Neural progenitor cell (in vitro differentiated cells): ENCODE measurements around the gene RAB1A. TPM values are rescaled to one million over a fixed set of nuclear protein-coding genes. Genes with fewer than 3 reads are reported as not detected.

Source experiments
- DNase-seq: peaks from one replicate; pipeline ENCODE4 v3.0.0-alpha.2; 2016; ENCODE audit warnings: low spot score
- H2AFZ ChIP-seq: fragments of 200-600 bp; sonication (generic); replicated peaks from 2 replicates; pipeline ENCODE4 v1.6.1; 2016; ENCODE audit warnings: antibody characterized with exemption
- H3F3A ChIP-seq: fragments of 200-600 bp; sonication (generic); 2 replicates; pipeline ENCODE4 v1.6.1; 2016; ENCODE audit warnings: antibody characterized with exemption, low read depth
- H3K27ac ChIP-seq: fragments of 200-600 bp; sonication (generic); 2 replicates; pipeline ENCODE4 v1.5.1; 2016; ENCODE audit warnings: mild to moderate bottlenecking
- H3K27me3 ChIP-seq: fragments of 200-600 bp; sonication (generic); 2 replicates; pipeline ENCODE4 v1.6.1; 2016; ENCODE audit warnings: mild to moderate bottlenecking, moderate library complexity
- H3K36me3 ChIP-seq: fragments of 200-600 bp; sonication (generic); 2 replicates; pipeline ENCODE4 v1.5.1; 2016
- H3K4me1 ChIP-seq: fragments of 200-600 bp; sonication (generic); 2 replicates; pipeline ENCODE4 v1.6.1; 2016; ENCODE audit warnings: mixed run types
- H3K4me2 ChIP-seq: fragments of 200-600 bp; sonication (generic); 2 replicates; pipeline ENCODE4 v1.6.1; 2016
- H3K4me3 ChIP-seq: fragments of 200-600 bp; sonication (generic); 2 replicates; pipeline ENCODE4 v1.5.1; 2016
- H3K79me2 ChIP-seq: fragments of 200-600 bp; sonication (generic); 2 replicates; pipeline ENCODE4 v1.6.1; 2016; ENCODE audit warnings: low read depth
- H3K9ac ChIP-seq: fragments of 200-600 bp; sonication (generic); 2 replicates; pipeline ENCODE4 v1.6.1; 2016
- H3K9me3 ChIP-seq: fragments of 200-600 bp; sonication (generic); 2 replicates; pipeline ENCODE4 v1.5.1; 2016; ENCODE audit warnings: low read depth
- H4K20me1 ChIP-seq: fragments of 200-600 bp; sonication (generic); 2 replicates; pipeline ENCODE4 v1.6.1; 2016; ENCODE audit warnings: low read depth
- H3K27ac Mint-ChIP-seq: 3 replicates; pipeline ENCODE4 v1.8.0; 2021; ENCODE audit warnings: mixed read lengths
- H3K27me3 Mint-ChIP-seq: 2 replicates; pipeline ENCODE4 v1.8.0; 2022; ENCODE audit warnings: low read depth, mild to moderate bottlenecking, inconsistent platforms, moderate library complexity, mixed read lengths; ENCODE audit not compliant: insufficient read depth
- H3K36me3 Mint-ChIP-seq: 3 replicates; pipeline ENCODE4 v1.8.0; 2021; ENCODE audit warnings: mixed read lengths
- H3K4me1 Mint-ChIP-seq: 3 replicates; pipeline ENCODE4 v1.8.0; 2021; ENCODE audit warnings: mixed read lengths
- H3K4me3 Mint-ChIP-seq: 3 replicates; pipeline ENCODE4 v1.8.0; 2021; ENCODE audit warnings: mild to moderate bottlenecking, moderate library complexity, mixed read lengths
- H3K9me3 Mint-ChIP-seq: 3 replicates; pipeline ENCODE4 v1.8.0; 2020; ENCODE audit warnings: mixed read lengths
- CTCF ChIP-seq: fragments of 200-600 bp; sonication (generic); IDR thresholded peaks from 2 replicates; pipeline ENCODE4 v1.5.1; 2017; ENCODE audit warnings: antibody characterized with exemption, mild to moderate bottlenecking
- EZH2 ChIP-seq: fragments of 200-600 bp; sonication (generic); IDR thresholded peaks from 2 replicates; pipeline ENCODE4 v1.6.1; 2017; ENCODE audit warnings: antibody characterized with exemption, mild to moderate bottlenecking, moderate library complexity
- EZH2phosphoT487 ChIP-seq: fragments of 200-600 bp; sonication (generic); IDR thresholded peaks from 2 replicates; pipeline ENCODE4 v1.6.1; 2017; ENCODE audit warnings: antibody characterized with exemption
- total RNA-seq: library from RNA; depleted of rRNA; stranded (reverse); fragments of >200 nt; gene quantifications from 2 replicates; pipeline ENCODE4 v1.2.3, GENCODE V29; 2015; ENCODE audit warnings: low replicate concordance

RAB1A gene
- total RNA-seq, 1 donor from 2014 or later, result 100 TPM

- Mint-ChIP-seq H3K36me3 (peaks cover 34% of the 10 kb centered on the region), H3K27me3 (peaks cover 2% of the 10 kb centered on the region), H3K9me3 (no peaks in the 10 kb centered on the region), H3K27ac (no peak overlapping the region), H3K4me3 (no peak overlapping the region), H3K4me1 (no peaks in the 10 kb centered on the region)
- no peak for DNase-seq
- Histone ChIP-seq H3K9ac (no peak overlapping the region), H3K9me3 (no peaks in the 10 kb centered on the region), H3F3A (peaks cover 6% of the 10 kb centered on the region), H3K4me1 (no peaks in the 10 kb centered on the region), H2AFZ (no peak overlapping the region), H3K27ac (no peak overlapping the region), H3K79me2 (peaks cover 27% of the 10 kb centered on the region), H3K4me2 (no peak overlapping the region), H3K27me3 (no peaks in the 10 kb centered on the region), H3K4me3 (no peak overlapping the region), H3K36me3 (peaks cover 14% of the 10 kb centered on the region), H4K20me1 (peaks cover 10% of the 10 kb centered on the region)
- no peak for TF ChIP-seq CTCF
- no peak for TF ChIP-seq EZH2phosphoT487
- no peak for TF ChIP-seq EZH2
These were observed 36.7 kb downstream of the RAB1A start for GRCh38 chr2:65093211-65093610.

- Histone ChIP-seq H3K9ac (no peak overlapping the region), H3K9me3 (no peaks in the 10 kb centered on the region), H3K4me1 (no peaks in the 10 kb centered on the region), H2AFZ (no peak overlapping the region), H3F3A (peaks cover 6% of the 10 kb centered on the region), H4K20me1 (peaks cover 10% of the 10 kb centered on the region), H3K79me2 (peaks cover 27% of the 10 kb centered on the region), H3K4me2 (no peak overlapping the region), H3K27me3 (no peaks in the 10 kb centered on the region), H3K36me3 (peaks cover 9% of the 10 kb centered on the region), H3K27ac (no peak overlapping the region), H3K4me3 (no peak overlapping the region)
- H3K4me1 Mint-ChIP-seq, result no peaks in the 10 kb centered on the region
- peaks cover 33% of the 10 kb centered on the region for H3K36me3 Mint-ChIP-seq
- no peaks in the 10 kb centered on the region for H3K9me3 Mint-ChIP-seq
- no peak overlapping the region for H3K4me3 Mint-ChIP-seq
- TF ChIP-seq EZH2 (no peak), CTCF (no peak), EZH2phosphoT487 (no peak)
- H3K27me3 Mint-ChIP-seq, result peaks cover 2% of the 10 kb centered on the region
- H3K27ac Mint-ChIP-seq, result no peak overlapping the region
- no peak for DNase-seq
These were observed 37.1 kb downstream of the RAB1A start for GRCh38 chr2:65092791-65093190.

GRCh38 chr2:65085148-65085547 lies 44.8 kb downstream of the RAB1A start:
- H3K9me3 Mint-ChIP-seq, result no peaks in the 10 kb centered on the region
- Histone ChIP-seq H4K20me1 (peaks cover 11% of the 10 kb centered on the region), H3F3A (peaks cover 32% of the 10 kb centered on the region), H3K36me3 (peaks cover 3% of the 10 kb centered on the region), H3K4me2 (no peak overlapping the region), H3K27me3 (no peaks in the 10 kb centered on the region), H3K4me1 (no peaks in the 10 kb centered on the region), H3K27ac (no peak overlapping the region), H3K4me3 (no peak overlapping the region), H3K9ac (no peak overlapping the region), H3K9me3 (no peaks in the 10 kb centered on the region), H3K79me2 (peaks cover 12% of the 10 kb centered on the region), H2AFZ (no peak overlapping the region)
- H3K4me1 Mint-ChIP-seq, result no peaks in the 10 kb centered on the region
- no peak overlapping the region for H3K27ac Mint-ChIP-seq
- TF ChIP-seq EZH2phosphoT487, result no peak
- TF ChIP-seq CTCF, result no peak
- TF ChIP-seq EZH2, result no peak
- no peak for DNase-seq
- H3K27me3 Mint-ChIP-seq, result peaks cover 7% of the 10 kb centered on the region
- no peak overlapping the region for H3K4me3 Mint-ChIP-seq
- H3K36me3 Mint-ChIP-seq, result peaks cover 35% of the 10 kb centered on the region
